HepG2 (cell line): ENCODE data around the gene ARHGAP36. TPM values are rescaled to one million over a fixed set of nuclear protein-coding genes. Genes with fewer than 3 reads are reported as not detected.

ENCODE experiments used
- ATAC-seq: fragments of 200-7000 bp; cut with Tn5 transposase; 3 replicates; pipeline ENCODE4 v1.9.1; 2020; ENCODE audit warnings: mild to moderate bottlenecking, moderate library complexity
- BruUV-seq: library from RNA; stranded (reverse); fragments of 400-500 nt; replicated peaks from 2 replicates; lab custom pipeline; 2021; lab: Mats Ljungman, UMichigan
- CTCF ChIA-PET: fragments of 300-600 bp; formaldehyde crosslinking; extraction: SDS; loops from one replicate; lab custom pipeline; 2021; ENCODE audit warnings: low total read pairs, inconsistent platforms, low intra/inter-chr PET ratio; lab: Yijun Ruan, JAX
- POLR2A ChIA-PET: fragments of 350-600 bp; sonication (Branson Sonifier 250); formaldehyde crosslinking; loops from one replicate; lab custom pipeline; 2020; ENCODE audit warnings: antibody characterized with exemption, inconsistent platforms; lab: Yijun Ruan, JAX
- DNase-seq: peaks from one replicate; pipeline ENCODE4 v3.0.0-alpha.2; 2015; ENCODE audit warnings: low spot score
- FAIRE-seq: peaks from 3 replicates; lab custom pipeline; 2011; peaks lifted over from hg19 to GRCh38; lab: Jason Lieb, UNC
- H2AFZ ChIP-seq: one replicate; pipeline ENCODE4 v1.6.1; 2011; ENCODE audit warnings: low read length, inconsistent platforms
- H3K27ac ChIP-seq: fragments of 300-600 bp; 3 replicates; pipeline ENCODE4 v1.8.0; 2011; ENCODE audit warnings: mixed run types, mild to moderate bottlenecking, mixed read lengths, low read length, inconsistent platforms; ENCODE audit not compliant: insufficient read depth; ENCODE audit errors: extremely low read length
- H3K27me3 ChIP-seq, 2 experiments: fragments of 200-600 bp in 1 of 2; 2 replicates in 1 of 2; 3 replicates in 1 of 2; pipeline versions ENCODE4 v1.6.0 to v1.8.0; 2011; ENCODE audit warnings: low read length in 2 of 2, mild to moderate bottlenecking in 2 of 2, moderate library complexity in 2 of 2, inconsistent platforms in 1 of 2; ENCODE audit not compliant: insufficient read depth in 2 of 2, control insufficient read depth in 1 of 2
- H3K36me3 ChIP-seq, 2 experiments: fragments of 200-600 bp in 1 of 2; replicated peaks in 1 of 2; 2 replicates in 1 of 2; 3 replicates in 1 of 2; pipeline versions ENCODE4 v1.5.1 to v1.8.0; 2011; ENCODE audit warnings: low read length in 2 of 2, inconsistent platforms in 1 of 2; ENCODE audit not compliant: insufficient read depth in 2 of 2, control insufficient read depth in 1 of 2
- H3K4me1 ChIP-seq: 2 replicates; pipeline ENCODE4 v1.5.1; 2012; ENCODE audit warnings: low read length, inconsistent platforms; ENCODE audit not compliant: insufficient read depth
- H3K4me2 ChIP-seq: 2 replicates; pipeline ENCODE4 v1.6.0; 2011; ENCODE audit warnings: low read depth, low read length, inconsistent platforms
- H3K4me3 ChIP-seq, 3 experiments: fragments of 200-600 bp in 1 of 3; sonication (generic), shearing (Covaris generic) in 1 of 3; replicated peaks in 1 of 3; 2 replicates each; pipeline ENCODE4 v1.5.1; 2011 to 2016; ENCODE audit warnings: low read length in 3 of 3, inconsistent platforms in 2 of 3, low read depth in 2 of 3, mild to moderate bottlenecking in 2 of 3, control low read depth in 1 of 3, mixed read lengths in 1 of 3; ENCODE audit not compliant: insufficient read depth in 1 of 3
- H3K79me2 ChIP-seq: one replicate; pipeline ENCODE4 v1.6.1; 2011; ENCODE audit warnings: low read length, inconsistent platforms; ENCODE audit not compliant: insufficient read depth
- H3K9ac ChIP-seq: 2 replicates; pipeline ENCODE4 v1.6.0; 2011; ENCODE audit warnings: mild to moderate bottlenecking, low read depth, low read length, inconsistent platforms; ENCODE audit not compliant: insufficient read depth
- H3K9me3 ChIP-seq: 2 replicates; pipeline ENCODE4 v1.5.1; 2012; ENCODE audit warnings: mild to moderate bottlenecking, low read length
- H4K20me1 ChIP-seq: 2 replicates; pipeline ENCODE4 v1.6.0; 2011; ENCODE audit warnings: inconsistent platforms, mild to moderate bottlenecking, low read length, moderate library complexity; ENCODE audit not compliant: insufficient read depth
- CHCHD3 ChIP-seq: sonication (generic); formaldehyde crosslinking; IDR thresholded peaks from 2 replicates; pipeline ENCODE4 v1.8.0; 2022; ENCODE audit warnings: mild to moderate bottlenecking, missing genetic modification reagents, moderate library complexity
- EP300 ChIP-seq, 3 experiments: sonication (generic) in 1 of 3; formaldehyde crosslinking in 1 of 3; IDR thresholded peaks; 2 replicates each; pipeline versions ENCODE4 v1.5.1 to v1.6.1; 2011 to 2020; ENCODE audit warnings: low read depth in 2 of 3, low read length in 2 of 3, borderline replicate concordance in 1 of 3, improper control_type of control experiment in 1 of 3, mild to moderate bottlenecking in 1 of 3, missing genetic modification reagents in 1 of 3, moderate library complexity in 1 of 3
- KLF11 ChIP-seq: IDR thresholded peaks from 2 replicates; pipeline ENCODE4 v1.6.1; 2016; ENCODE audit warnings: missing compliant biosample characterization
- MLX ChIP-seq: IDR thresholded peaks from 2 replicates; pipeline ENCODE4 v1.6.1; 2016
- ZBTB7A ChIP-seq: sonication (generic); formaldehyde crosslinking; IDR thresholded peaks from 2 replicates; pipeline ENCODE4 v1.8.0; 2022; ENCODE audit warnings: mild to moderate bottlenecking, missing genetic modification reagents
- ZNF607 ChIP-seq: sonication (generic); formaldehyde crosslinking; IDR thresholded peaks from 2 replicates; pipeline ENCODE4 v1.5.1; 2020; ENCODE audit warnings: missing genetic modification reagents, mild to moderate bottlenecking, borderline replicate concordance
- WGBS: methylation state at CpG from one replicate; pipeline ENCODE4 v1.1.6; 2017; ENCODE audit warnings: low lambda C conversion rate; 5-methylcytosine and 5-hydroxymethylcytosine counted together
- in situ Hi-C: cut with HindIII; loops from 2 replicates; pipeline ENCODE4 v1.10.0; 2017; ENCODE audit warnings: low pct_unique_long_range_greater_than_20kb; ENCODE audit not compliant: extremely low pct_ligation_motif_present
- intact Hi-C: fragments of 100-400 bp; cut with micrococcal nuclease; formaldehyde crosslinking; loops from one replicate; pipeline ENCODE4 v1.10.0; 2022; ENCODE audit not compliant: unreplicated experiment
- polyA plus RNA-seq, 8 experiments: library from polyadenylated mRNA; depleted of rRNA in 3 of 8; stranded (reverse) in 7 of 8; unstranded in 1 of 8; fragments of >200 nt; fragmentation: Illumina TruSeq in 4 of 8; extraction: Trizol in 4 of 8; gene quantifications; 2 replicates each; pipeline versions ENCODE4 v1.2.1 to v1.2.3, GENCODE V29; 2011 to 2016; ENCODE audit warnings: low read depth in 4 of 8, missing spikeins in 1 of 8, mixed read lengths in 1 of 8; ENCODE audit not compliant: insufficient read depth in 1 of 8
- total RNA-seq, 5 experiments: library from RNA; depleted of rRNA; stranded (reverse); fragments of >200 nt; fragmentation: Illumina TruSeq; extraction: Trizol; gene quantifications; 2 replicates each; pipeline ENCODE4 v1.2.3, GENCODE V29; 2016; ENCODE audit warnings: low read depth in 1 of 5
- TF ChIP-seq, protein P1 (sequence below): sonication (generic); formaldehyde crosslinking; IDR thresholded peaks from 2 replicates; pipeline ENCODE4 v1.4.0; 2020; ENCODE audit warnings: missing genetic modification reagents
- TF ChIP-seq, protein P2 (sequence below): sonication (generic); formaldehyde crosslinking; IDR thresholded peaks from 2 replicates; pipeline ENCODE4 v1.8.0; 2022; ENCODE audit warnings: mild to moderate bottlenecking, missing genetic modification reagents, borderline replicate concordance

ARHGAP36 gene
- total and polyA plus RNA-seq, 2 of the 13 experiments (the other 11 are each of a cell fraction or from before 2014, with no cell fraction given): not detected

DNA sequence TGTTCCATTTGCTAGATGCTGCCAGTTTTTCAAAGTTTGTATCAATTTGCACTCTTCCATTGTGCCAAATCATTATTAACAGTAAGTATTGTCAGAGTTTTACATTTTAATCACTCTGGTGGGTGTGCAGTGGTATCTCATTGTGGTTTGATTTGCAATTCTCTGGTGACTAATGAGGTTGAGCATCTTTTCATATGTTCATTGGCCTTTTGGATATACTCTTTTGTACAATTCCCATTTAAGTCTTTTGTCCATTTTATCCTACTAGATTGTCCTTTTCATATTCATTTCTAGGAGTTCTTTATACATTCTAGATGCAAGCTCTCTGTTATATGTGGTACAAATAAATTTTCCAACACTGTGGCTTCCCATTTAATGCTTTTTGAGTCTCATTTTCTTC, 17.4 kb upstream of the ARHGAP36 start:
- POLR2A ChIA-PET: no interaction called here
- FAIRE-seq: no peak
- Histone ChIP-seq H2AFZ (no peak overlapping the region), H3K4me2 (no peak overlapping the region), H3K36me3 (no peaks in the 10 kb centered on the region), H3K79me2 (no peaks in the 10 kb centered on the region), H4K20me1 (no peaks in the 10 kb centered on the region), H3K4me3 (no peak overlapping the region), H3K27ac (no peak overlapping the region), H3K9ac (no peak overlapping the region), H3K4me1 (no peaks in the 10 kb centered on the region), H3K27me3 (no peaks in the 10 kb centered on the region), H3K9me3 (no peaks in the 10 kb centered on the region)
- in situ Hi-C loops (no loop called here), intact Hi-C loops (no loop called here)
- no peak for DNase-seq
- CTCF ChIA-PET: no interaction called here
- BruUV-seq: no TSS peak
- no peak for TF ChIP-seq ZNF607 (CRISPR knock-in tag)
- no peak for TF ChIP-seq ZBTB7A (CRISPR knock-in tag)
- no peak for TF ChIP-seq KLF11
- no peak for TF ChIP-seq EP300 (IDR thresholded peaks at IDR 0.05; ENCODE audit: low read depth in 2 of 2, low read length in 2 of 2)
- TF ChIP-seq EP300 (CRISPR knock-in tag; IDR thresholded peaks at IDR 0.05; ENCODE audit: borderline replicate concordance): no peak
- no peak for TF ChIP-seq CHCHD3
- no peak for ATAC-seq

GRCh38 chrX:131041667-131042066, 16.5 kb upstream of the ARHGAP36 start:
- no peak overlapping the region for H3K9ac ChIP-seq
- H3K79me2 ChIP-seq: no peaks in the 10 kb centered on the region
- ChIA-PET POLR2A (no interaction called here), CTCF (no interaction called here)
- BruUV-seq: no TSS peak
- TF ChIP-seq, protein P1, sequence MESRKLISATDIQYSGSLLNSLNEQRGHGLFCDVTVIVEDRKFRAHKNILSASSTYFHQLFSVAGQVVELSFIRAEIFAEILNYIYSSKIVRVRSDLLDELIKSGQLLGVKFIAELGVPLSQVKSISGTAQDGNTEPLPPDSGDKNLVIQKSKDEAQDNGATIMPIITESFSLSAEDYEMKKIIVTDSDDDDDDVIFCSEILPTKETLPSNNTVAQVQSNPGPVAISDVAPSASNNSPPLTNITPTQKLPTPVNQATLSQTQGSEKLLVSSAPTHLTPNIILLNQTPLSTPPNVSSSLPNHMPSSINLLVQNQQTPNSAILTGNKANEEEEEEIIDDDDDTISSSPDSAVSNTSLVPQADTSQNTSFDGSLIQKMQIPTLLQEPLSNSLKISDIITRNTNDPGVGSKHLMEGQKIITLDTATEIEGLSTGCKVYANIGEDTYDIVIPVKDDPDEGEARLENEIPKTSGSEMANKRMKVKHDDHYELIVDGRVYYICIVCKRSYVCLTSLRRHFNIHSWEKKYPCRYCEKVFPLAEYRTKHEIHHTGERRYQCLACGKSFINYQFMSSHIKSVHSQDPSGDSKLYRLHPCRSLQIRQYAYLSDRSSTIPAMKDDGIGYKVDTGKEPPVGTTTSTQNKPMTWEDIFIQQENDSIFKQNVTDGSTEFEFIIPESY (CRISPR knock-in tag): no peak
- TF ChIP-seq, protein P2, sequence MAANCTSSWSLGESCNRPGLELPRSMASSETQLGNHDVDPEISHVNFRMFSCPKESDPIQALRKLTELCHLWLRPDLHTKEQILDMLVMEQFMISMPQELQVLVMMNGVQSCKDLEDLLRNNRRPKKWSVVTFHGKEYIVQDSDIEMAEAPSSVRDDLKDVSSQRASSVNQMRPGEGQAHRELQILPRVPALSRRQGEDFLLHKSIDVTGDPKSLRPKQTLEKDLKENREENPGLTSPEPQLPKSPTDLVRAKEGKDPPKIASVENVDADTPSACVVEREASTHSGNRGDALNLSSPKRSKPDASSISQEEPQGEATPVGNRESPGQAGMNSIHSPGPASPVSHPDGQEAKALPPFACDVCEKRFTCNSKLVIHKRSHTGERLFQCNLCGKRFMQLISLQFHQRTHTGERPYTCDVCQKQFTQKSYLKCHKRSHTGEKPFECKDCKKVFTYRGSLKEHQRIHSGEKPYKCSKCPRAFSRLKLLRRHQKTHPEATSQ: no peak
- no peak for TF ChIP-seq MLX (CRISPR knock-in tag)
- no peak overlapping the region for H3K27ac ChIP-seq
- H3K36me3 ChIP-seq: no peaks in the 10 kb centered on the region
- H3K4me2 ChIP-seq: no peak overlapping the region
- DNase-seq (no peak), ATAC-seq (no peak), FAIRE-seq (no peak)
- no peaks in the 10 kb centered on the region for H3K4me1 ChIP-seq
- H3K27me3 ChIP-seq: no peaks in the 10 kb centered on the region
- H3K9me3 ChIP-seq: no peaks in the 10 kb centered on the region
- H3K4me3 ChIP-seq: no peak overlapping the region
- intact Hi-C loops: no loop called here
- in situ Hi-C loops: no loop called here
- WGBS: 75% methylated on average over 2 of the region's 6 CpGs
- no peak overlapping the region for H2AFZ ChIP-seq
- H4K20me1 ChIP-seq: no peaks in the 10 kb centered on the region
